ENCODE results near the gene ARL16.

Gene ARL16

GRCh38 chr17:81683584-81684441 lies at the start of gene ARL16, which contains the start of gene HGS:
ARL16 (minus strand) TSS chr17:81683797; CDS start chr17:81683753, 44 bp downstream.
HGS (plus strand) TSS chr17:81684011; CDS start chr17:81684067, 56 bp downstream.
- no peak for TF ChIP-seq EZH2 (IDR thresholded peaks at IDR 0.05)
- peak; percentile 62 for TF ChIP-seq FOXP2 (optimal IDR thresholded peaks at IDR 0.05; ENCODE audit: control extremely low read depth, extremely low read length, insufficient read depth)
- peak; percentile 64 for TF ChIP-seq POLR2AphosphoS5 (IDR thresholded peaks at IDR 0.05; ENCODE audit: borderline replicate concordance, low read depth, low read length)
- H3K9ac ChIP-seq (ENCODE audit: insufficient read length), result peak within 1 kb of the TSS; percentile 97
- H3K9me3 ChIP-seq (ENCODE audit: low read depth, low read length), result no peaks in the 10 kb centered on the region
- peak; percentile 98 for DNase-seq (ENCODE audit: low read depth, low spot score)
- peak within 1 kb of the TSS; percentile 98 for H3K4me3 ChIP-seq
- H3K36me3 ChIP-seq (ENCODE audit: insufficient read depth, low read length), result peaks cover 26% of the 10 kb centered on the region
- H3K27ac ChIP-seq, result peak within 1 kb of the TSS; percentile 76

- no peak for DNase-seq (ENCODE audit: low read depth, low spot score)
- Histone ChIP-seq H3K27ac (no peak overlapping the region), H3K4me3 (no peak overlapping the region), H3K36me3 (ENCODE audit: insufficient read depth, low read length) (no peaks in the 10 kb centered on the region), H3K9me3 (ENCODE audit: low read depth, low read length) (no peaks in the 10 kb centered on the region), H3K9ac (ENCODE audit: insufficient read length) (no peak overlapping the region)
- TF ChIP-seq POLR2AphosphoS5 (IDR thresholded peaks at IDR 0.05; ENCODE audit: borderline replicate concordance, low read depth, low read length) (no peak), FOXP2 (optimal IDR thresholded peaks at IDR 0.05; ENCODE audit: control extremely low read depth, extremely low read length, insufficient read depth) (no peak), EZH2 (IDR thresholded peaks at IDR 0.05) (no peak)
Measured at GRCh38 chr17:81727324-81728031, 43.9 kb upstream of the ARL16 start.

- Histone ChIP-seq H3K4me3 (no peak overlapping the region), H3K36me3 (ENCODE audit: insufficient read depth, low read length) (no peaks in the 10 kb centered on the region), H3K9me3 (ENCODE audit: low read depth, low read length) (no peaks in the 10 kb centered on the region), H3K9ac (ENCODE audit: insufficient read length) (no peak overlapping the region), H3K27ac (no peak overlapping the region)
- no peak for TF ChIP-seq EZH2 (IDR thresholded peaks at IDR 0.05)
- DNase-seq (ENCODE audit: low read depth, low spot score), result no peak
Measured at GRCh38 chr17:81726004-81726403, 42.4 kb upstream of the ARL16 start.

- Histone ChIP-seq H3K9me3 (ENCODE audit: low read depth, low read length) (no peaks in the 10 kb centered on the region), H3K27ac (no peak overlapping the region), H3K9ac (ENCODE audit: insufficient read length) (no peak overlapping the region), H3K36me3 (ENCODE audit: insufficient read depth, low read length) (no peaks in the 10 kb centered on the region), H3K4me3 (no peak overlapping the region)
- DNase-seq (ENCODE audit: low read depth, low spot score), result no peak
- TF ChIP-seq FOXP2 (optimal IDR thresholded peaks at IDR 0.05; ENCODE audit: control extremely low read depth, extremely low read length, insufficient read depth), result no peak
Measured at GRCh38 chr17:81725439-81725838, 41.8 kb upstream of the ARL16 start.

- Histone ChIP-seq H3K36me3 (ENCODE audit: insufficient read depth, low read length) (no peaks in the 10 kb centered on the region; the same call in 1 of the 2 replicates), H3K9me3 (ENCODE audit: low read depth, low read length) (no peaks in the 10 kb centered on the region), H3K9ac (ENCODE audit: insufficient read length) (no peak overlapping the region), H3K27ac (peak overlapping the region; percentile 84), H3K4me3 (no peak overlapping the region)
- TF ChIP-seq FOXP2 (optimal IDR thresholded peaks at IDR 0.05; ENCODE audit: control extremely low read depth, extremely low read length, insufficient read depth) (no peak), POLR2AphosphoS5 (IDR thresholded peaks at IDR 0.05; ENCODE audit: borderline replicate concordance, low read depth, low read length) (no peak), EZH2 (IDR thresholded peaks at IDR 0.05) (no peak)
- no peak for DNase-seq (ENCODE audit: low read depth, low spot score)
Measured at GRCh38 chr17:81723651-81724209, 40.1 kb upstream of the ARL16 start.

GRCh38 chr17:81722184-81723120 lies 38.9 kb upstream of the ARL16 start:
- DNase-seq (ENCODE audit: low read depth, low spot score), result no peak
- H3K27ac ChIP-seq, result peak overlapping the region; percentile 84

GRCh38 chr17:81720267-81721071 lies 36.9 kb upstream of the ARL16 start:
- H3K9me3 ChIP-seq (ENCODE audit: low read depth, low read length), result no peaks in the 10 kb centered on the region
- TF ChIP-seq FOXP2 (optimal IDR thresholded peaks at IDR 0.05; ENCODE audit: control extremely low read depth, extremely low read length, insufficient read depth) (no peak), EZH2 (IDR thresholded peaks at IDR 0.05) (no peak), POLR2AphosphoS5 (IDR thresholded peaks at IDR 0.05; ENCODE audit: borderline replicate concordance, low read depth, low read length) (no peak; the same call in 1 of the 2 replicates)
- H3K9ac ChIP-seq (ENCODE audit: insufficient read length), result no peak overlapping the region
- no peak overlapping the region for H3K4me3 ChIP-seq
- no peaks in the 10 kb centered on the region; the same call in 1 of the 2 replicates for H3K36me3 ChIP-seq (ENCODE audit: insufficient read depth, low read length)
- DNase-seq (ENCODE audit: low read depth, low spot score), result no peak
- no peak overlapping the region for H3K27ac ChIP-seq

More at GRCh38 chr17:81722184-81723120, 38.9 kb upstream of the ARL16 start:
- Histone ChIP-seq H3K36me3 (ENCODE audit: insufficient read depth, low read length) (no peaks in the 10 kb centered on the region; the same call in 1 of the 2 replicates), H3K9ac (ENCODE audit: insufficient read length) (no peak overlapping the region), H3K4me3 (no peak overlapping the region), H3K9me3 (ENCODE audit: low read depth, low read length) (no peaks in the 10 kb centered on the region)
- TF ChIP-seq EZH2 (IDR thresholded peaks at IDR 0.05) (no peak), FOXP2 (optimal IDR thresholded peaks at IDR 0.05; ENCODE audit: control extremely low read depth, extremely low read length, insufficient read depth) (no peak), POLR2AphosphoS5 (IDR thresholded peaks at IDR 0.05; ENCODE audit: borderline replicate concordance, low read depth, low read length) (peak; percentile 45; the same call in 1 of the 2 replicates)
